Brain pericyte (primary cell): ENCODE results near the gene ITFG2.
A peak's percentile ranks its signal among the peaks of the same experiment; 100 is the strongest.

ENCODE experiments used
- DNase-seq: peaks from one replicate; pipeline ENCODE4 v3.0.0-alpha.2; 2012; ENCODE audit warnings: low read depth, low spot score

ITFG2 gene

GRCh38 chr12:2795291-2796186, 16.9 kb upstream of the ITFG2 start:
- DNase-seq, result no peak

DNA sequence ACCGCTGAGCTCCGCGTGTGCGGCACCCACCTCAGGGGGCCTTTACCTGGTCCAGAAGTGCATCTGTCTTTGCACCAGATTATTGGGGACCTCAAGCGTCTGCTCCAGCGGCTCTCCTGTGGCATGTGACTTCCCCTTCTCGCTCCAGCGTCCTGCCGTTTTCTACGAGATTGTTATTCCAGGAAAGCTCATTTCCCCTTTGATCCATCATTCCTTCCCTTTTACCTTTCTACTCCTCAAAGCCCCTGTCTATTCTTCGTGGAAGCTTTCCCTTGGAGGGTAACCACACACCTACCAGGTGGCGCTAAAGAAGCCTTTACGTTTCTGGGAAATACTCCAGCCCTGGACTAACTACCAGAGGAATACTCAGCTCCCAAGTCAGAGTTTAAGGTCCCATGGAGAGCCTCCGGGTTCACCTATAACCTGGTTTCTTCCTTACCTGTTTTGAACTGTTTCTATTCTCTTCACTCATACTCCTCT, 16.2 kb upstream of the ITFG2 start:
- no peak for DNase-seq

- DNase-seq, result no peak
These were observed 14.6 kb upstream of the ITFG2 start for GRCh38 chr12:2797721-2798418.

DNA sequence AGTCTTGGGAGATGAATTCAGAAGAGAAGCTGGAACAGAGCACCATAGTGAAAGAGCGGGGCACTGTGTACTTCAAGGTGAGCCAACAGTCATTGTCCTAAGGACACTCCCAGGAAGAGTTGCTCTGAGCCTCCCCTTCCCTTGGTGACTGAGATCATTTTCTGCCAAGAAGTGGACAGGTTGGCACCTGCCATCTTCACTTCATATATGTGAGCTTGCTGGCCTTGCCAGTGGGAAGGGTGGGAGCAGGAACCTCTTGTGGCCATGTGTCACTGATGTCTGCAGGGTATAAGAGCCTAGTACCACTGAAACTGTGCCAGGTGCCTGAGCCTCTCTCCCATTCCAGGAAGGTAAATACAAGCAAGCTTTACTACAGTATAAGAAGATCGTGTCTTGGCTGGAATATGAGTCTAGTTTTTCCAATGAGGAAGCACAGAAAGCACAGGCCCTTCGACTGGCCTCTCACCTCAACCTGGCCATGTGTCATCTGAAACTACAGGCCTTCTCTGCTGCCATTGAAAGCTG, 12.4 kb upstream of the ITFG2 start:
- DNase-seq, result no peak

DNA sequence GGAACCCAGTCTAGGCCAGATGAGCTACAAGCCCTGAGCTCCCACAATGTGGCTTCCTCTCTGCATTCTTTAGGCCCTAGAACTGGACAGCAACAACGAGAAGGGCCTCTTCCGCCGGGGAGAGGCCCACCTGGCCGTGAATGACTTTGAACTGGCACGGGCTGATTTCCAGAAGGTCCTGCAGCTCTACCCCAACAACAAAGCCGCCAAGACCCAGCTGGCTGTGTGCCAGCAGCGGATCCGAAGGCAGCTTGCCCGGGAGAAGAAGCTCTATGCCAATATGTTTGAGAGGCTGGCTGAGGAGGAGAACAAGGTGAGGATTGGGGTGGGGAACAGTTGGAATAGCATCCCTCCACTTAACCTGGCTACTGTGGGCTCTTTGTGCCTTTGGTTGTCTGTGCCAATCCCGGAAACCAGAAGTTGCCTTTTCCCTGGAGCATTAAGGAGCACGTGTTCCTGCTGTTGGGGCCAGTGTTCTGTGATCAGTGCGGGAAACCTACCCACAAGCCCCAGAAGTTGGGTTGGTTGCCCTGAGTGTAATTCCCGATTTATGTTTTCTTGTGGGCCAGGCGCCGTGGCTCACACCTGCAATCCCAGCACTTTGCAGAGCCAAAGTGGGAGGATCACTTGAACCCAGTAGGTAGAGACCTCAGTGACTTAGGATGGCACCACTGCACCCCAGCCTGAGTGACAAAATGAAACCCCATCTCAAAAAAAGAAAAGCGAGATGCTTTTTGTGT, 11.3 kb upstream of the ITFG2 start:
- no peak for DNase-seq

- no peak for DNase-seq
These were observed 8.7 kb upstream of the ITFG2 start for GRCh38 chr12:2803635-2804392.

- DNase-seq, result peak; percentile 80
These were observed 7.9 kb upstream of the ITFG2 start for GRCh38 chr12:2804393-2805142.

DNA sequence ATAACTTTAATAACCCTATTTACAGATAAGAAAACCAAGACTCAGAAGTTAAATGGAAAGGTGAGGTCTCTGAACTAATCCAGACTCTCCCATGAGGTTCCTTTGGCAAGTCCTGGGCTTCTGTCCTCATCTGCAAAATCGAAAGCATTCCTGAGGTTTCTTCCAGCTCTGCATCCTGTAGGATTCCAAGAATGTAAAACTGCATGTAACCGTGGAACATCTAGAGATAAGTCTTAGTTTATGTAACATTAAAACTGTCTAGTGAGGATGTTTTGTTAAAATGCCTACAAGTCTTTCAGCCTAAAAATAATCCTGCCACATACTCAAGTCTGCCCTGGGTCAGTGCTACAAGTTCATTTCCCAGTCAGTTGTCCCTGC, 7.3 kb upstream of the ITFG2 start:
- DNase-seq, result no peak

DNA sequence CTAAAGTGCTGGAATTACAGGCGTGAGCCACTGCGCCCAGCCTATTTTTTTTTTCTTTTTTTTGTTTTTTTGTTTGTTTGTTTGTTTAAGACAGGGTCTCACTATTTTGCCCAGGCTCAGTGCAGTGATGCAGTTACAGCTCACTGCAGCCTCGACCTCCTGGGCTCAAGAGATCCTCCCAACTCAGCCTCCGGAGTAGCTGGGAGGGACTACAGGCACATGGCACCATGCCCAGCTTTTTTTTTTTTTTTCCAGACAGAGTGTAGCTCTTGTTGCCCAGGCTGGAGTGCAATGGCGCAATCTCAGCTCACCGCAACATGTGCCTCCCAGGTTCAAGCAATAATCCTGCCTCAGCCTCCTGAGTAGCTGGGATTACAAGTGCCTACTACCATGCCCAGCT, 5.8 kb upstream of the ITFG2 start:
- DNase-seq, result no peak

DNA sequence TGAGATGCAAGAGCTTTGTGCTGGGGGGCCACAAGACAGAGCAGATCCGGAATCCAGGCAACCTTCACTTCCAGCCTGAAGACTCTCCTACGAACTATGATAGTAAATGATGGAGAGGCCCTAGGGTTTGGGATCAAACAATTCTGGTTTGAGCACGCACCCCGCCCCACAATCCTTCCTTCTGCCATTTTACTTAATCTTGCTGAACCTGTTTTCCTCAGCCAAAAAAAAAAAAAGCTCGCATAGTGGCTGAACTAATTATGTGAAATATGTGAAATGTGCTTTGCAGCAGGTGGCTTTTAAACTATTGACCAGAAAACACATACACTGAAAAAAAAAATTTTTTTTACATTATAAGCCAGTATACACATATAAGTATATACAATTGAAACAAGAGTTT, 667 bp upstream of the ITFG2 start:
- no peak for DNase-seq

DNA sequence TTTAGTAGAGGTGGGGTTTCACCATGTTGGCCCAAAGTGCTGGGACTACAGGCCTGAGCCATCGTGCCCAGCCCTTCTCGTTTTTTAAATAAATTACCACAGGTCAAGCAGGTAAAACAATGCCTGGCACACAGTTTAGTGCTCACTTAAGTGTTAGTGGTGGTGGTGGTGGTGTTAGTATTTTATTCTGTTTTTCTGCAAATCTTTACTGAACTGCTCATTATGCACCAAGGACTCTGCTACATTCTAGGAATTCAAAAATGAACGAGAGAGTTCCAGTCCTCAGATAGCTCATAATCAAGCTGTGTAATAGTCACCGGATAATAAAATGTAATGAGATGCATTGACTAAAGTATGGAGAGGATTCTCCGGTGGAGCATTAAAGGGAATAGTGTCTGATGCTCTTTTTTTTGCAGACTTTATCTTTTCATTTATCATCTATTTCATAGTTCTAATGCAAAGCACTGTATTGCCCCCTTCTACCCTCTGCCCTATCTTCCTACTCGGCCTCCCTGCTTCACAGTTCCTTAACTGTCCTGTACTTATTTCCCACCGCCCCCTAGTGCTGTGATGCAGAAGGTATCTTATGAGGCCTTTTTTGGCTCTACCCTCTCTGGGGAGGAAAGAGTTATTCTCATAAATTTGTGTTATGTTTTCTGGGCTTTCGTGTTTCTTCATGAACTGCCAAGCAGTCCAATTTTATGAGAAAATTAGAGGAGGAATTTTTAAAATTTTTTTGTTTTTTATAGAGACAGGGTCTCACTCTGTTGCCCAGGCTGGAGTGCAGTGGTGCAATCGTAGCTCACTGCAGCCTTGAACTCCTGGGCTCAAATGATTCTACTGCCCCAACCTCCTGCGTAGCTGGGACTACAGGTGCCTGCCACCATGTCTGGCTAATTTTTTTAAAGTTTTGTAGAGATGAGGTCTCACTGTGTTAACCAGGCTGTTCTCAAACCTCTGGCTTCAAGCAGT, 1.0 kb downstream of the ITFG2 start:
- DNase-seq, result no peak

DNA sequence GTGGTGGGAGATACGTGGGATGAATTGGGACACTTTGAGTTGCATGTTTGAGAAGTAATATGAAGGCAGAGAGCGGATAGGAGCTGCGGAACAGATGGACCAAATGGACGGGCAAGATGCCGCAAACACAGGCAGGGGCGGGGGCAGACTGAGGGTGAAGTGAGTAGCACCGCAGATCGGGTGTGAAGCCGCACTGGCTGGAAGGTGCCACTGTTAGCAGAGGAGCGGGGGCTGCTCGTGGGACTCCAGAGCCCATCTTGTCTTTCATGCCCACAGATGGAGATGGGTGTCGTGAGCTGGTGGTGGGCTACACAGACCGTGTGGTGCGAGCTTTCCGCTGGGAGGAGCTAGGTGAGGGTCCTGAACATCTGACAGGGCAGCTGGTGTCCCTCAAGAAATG, 7.3 kb downstream of the ITFG2 start:
- no peak for DNase-seq

GRCh38 chr12:2820432-2820831, 8.0 kb downstream of the ITFG2 start:
- DNase-seq, result no peak

GRCh38 chr12:2823483-2823882, 11.0 kb downstream of the ITFG2 start:
- DNase-seq, result no peak

GRCh38 chr12:2824541-2824940, 12.1 kb downstream of the ITFG2 start:
- DNase-seq, result no peak

- DNase-seq, result no peak
These were observed 12.7 kb downstream of the ITFG2 start for GRCh38 chr12:2825132-2825531.

DNA sequence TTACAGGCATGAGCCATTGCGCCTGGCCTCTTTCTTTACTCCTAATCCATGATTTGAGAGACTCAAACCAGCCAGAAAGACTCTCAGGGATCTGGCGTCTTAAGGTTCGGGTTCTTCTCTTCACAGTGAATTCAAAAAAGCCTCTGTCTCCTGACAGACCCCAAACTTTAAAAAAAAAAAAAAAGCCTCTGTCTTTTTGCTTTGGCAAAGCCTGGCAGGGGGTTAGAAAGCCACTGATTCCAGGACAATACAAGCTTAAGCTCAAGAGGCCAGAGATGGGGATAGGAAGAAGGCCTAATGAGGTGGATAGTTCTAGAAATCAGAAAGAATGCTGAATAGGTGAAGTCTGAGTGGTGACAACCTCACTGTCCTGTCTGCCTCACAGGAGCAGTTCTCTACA, 13.6 kb downstream of the ITFG2 start:
- no peak for DNase-seq

GRCh38 chr12:2826721-2827515, 14.4 kb downstream of the ITFG2 start:
- no peak for DNase-seq

- no peak for DNase-seq
These were observed 16.8 kb downstream of the ITFG2 start for GRCh38 chr12:2829275-2829674.
